Measurements from ENCODE around the gene SCPEP1. TPM values are rescaled to one million over a fixed set of nuclear protein-coding genes. Genes with fewer than 3 reads are reported as not detected.
"Not testable (repeated sequence)": the region's sequence is repeated elsewhere in the genome, so short reads cannot be mapped to it uniquely, and the experiment has no call there.

The SCPEP1 gene
- total RNA-seq, 1 experiment from 2014 or later: 100 TPM

GRCh38 chr17:56965681-56966080, 12.2 kb upstream of the SCPEP1 start:
- not testable (repeated sequence) for DNase-seq (ENCODE audit: low spot score)

- no peak for DNase-seq (ENCODE audit: low spot score)
These were observed 11.6 kb upstream of the SCPEP1 start for GRCh38 chr17:56966338-56966737.

- DNase-seq (ENCODE audit: low spot score): no peak
These were observed 7.0 kb upstream of the SCPEP1 start for GRCh38 chr17:56970974-56971373.

- no peak for DNase-seq (ENCODE audit: low spot score)
These were observed 5.7 kb upstream of the SCPEP1 start for GRCh38 chr17:56972111-56972730.

- DNase-seq (ENCODE audit: low spot score): peak; percentile 30
These were observed 4.4 kb upstream of the SCPEP1 start for GRCh38 chr17:56973520-56973919.

GRCh38 chr17:56974055-56974454, 3.9 kb upstream of the SCPEP1 start:
- no peak for DNase-seq (ENCODE audit: low spot score)

- DNase-seq (ENCODE audit: low spot score): no peak
These were observed 2.3 kb upstream of the SCPEP1 start for GRCh38 chr17:56975656-56976055.

GRCh38 chr17:56976941-56977608, 856 bp upstream of the SCPEP1 start:
- no peak for DNase-seq (ENCODE audit: low spot score)

- DNase-seq (ENCODE audit: low spot score): no peak
These were observed 635 bp downstream of the SCPEP1 start for GRCh38 chr17:56978441-56979090.

GRCh38 chr17:56979091-56979480, 1.2 kb downstream of the SCPEP1 start:
- no peak for DNase-seq (ENCODE audit: low spot score)

GRCh38 chr17:56980526-56980925, 2.6 kb downstream of the SCPEP1 start:
- DNase-seq (ENCODE audit: low spot score): not testable (repeated sequence)

GRCh38 chr17:56982312-56982711, 4.4 kb downstream of the SCPEP1 start:
- no peak for DNase-seq (ENCODE audit: low spot score)

GRCh38 chr17:56983366-56983765, 5.4 kb downstream of the SCPEP1 start:
- no peak for DNase-seq (ENCODE audit: low spot score)

- no peak for DNase-seq (ENCODE audit: low spot score)
These were observed 7.6 kb downstream of the SCPEP1 start for GRCh38 chr17:56985371-56986162.

GRCh38 chr17:56987283-56987834, 9.4 kb downstream of the SCPEP1 start:
- no peak for DNase-seq (ENCODE audit: low spot score)

GRCh38 chr17:56988901-56989572, 11.1 kb downstream of the SCPEP1 start:
- no peak for DNase-seq (ENCODE audit: low spot score)

GRCh38 chr17:56992364-56992763, 14.4 kb downstream of the SCPEP1 start:
- no peak for DNase-seq (ENCODE audit: low spot score)

GRCh38 chr17:56994009-56994792, 16.3 kb downstream of the SCPEP1 start:
- peak; percentile 27 for DNase-seq (ENCODE audit: low spot score)

GRCh38 chr17:56995766-56996165, 17.8 kb downstream of the SCPEP1 start:
- DNase-seq (ENCODE audit: low spot score): no peak

GRCh38 chr17:56997313-56997712, 19.4 kb downstream of the SCPEP1 start:
- no peak for DNase-seq (ENCODE audit: low spot score)

GRCh38 chr17:57001541-57001940, 23.6 kb downstream of the SCPEP1 start:
- DNase-seq (ENCODE audit: low spot score): no peak

Data from A172 (cell line).